Lower leg skin (tissue), 4 donors: ENCODE data around the gene HIC1. TPM values are rescaled to one million over a fixed set of nuclear protein-coding genes. Genes with fewer than 3 reads are reported as not detected.

ENCODE experiments used
- DNase-seq, 2 donors: peaks; one replicate each; pipeline ENCODE4 v3.0.0-alpha.2; 2019; ENCODE audit warnings: low spot score in 2 of 2
- H3K4me3 ChIP-seq: fragments of 200-600 bp; sonication (generic); 2 replicates; pipeline ENCODE4 v1.5.1; 2017; ENCODE audit warnings: mild to moderate bottlenecking, low read depth; ENCODE audit not compliant: poor library complexity, severe bottlenecking
- POLR2A ChIP-seq, 2 donors: fragments of 450-650 bp; IDR thresholded peaks; one replicate each; pipeline ENCODE4 v1.6.1; 2016 to 2017; ENCODE audit warnings: antibody characterized with exemption in 2 of 2, mild to moderate bottlenecking in 1 of 2, moderate library complexity in 1 of 2
- WGBS, 2 donors: methylation state at CpG; one replicate each; pipeline ENCODE4 v1.1.5; 2018; 5-methylcytosine and 5-hydroxymethylcytosine counted together
- intact Hi-C: fragments of 100-400 bp; cut with DNase I; formaldehyde crosslinking; loops from one replicate; pipeline ENCODE4 v1.15.0; 2023; ENCODE audit warnings: low total_unique reads
- total RNA-seq, 4 donors: library from RNA; depleted of rRNA; stranded (reverse); fragments of >200 nt; gene quantifications; one replicate each; pipeline ENCODE4 v1.1.0, GENCODE V29; 2016
- TF ChIP-seq, protein P1 (sequence below), 3 donors: fragments of 450-650 bp; IDR thresholded peaks; one replicate each; pipeline ENCODE4 v1.5.1; 2016; ENCODE audit warnings: antibody characterized with exemption in 3 of 3, mild to moderate bottlenecking in 3 of 3, moderate library complexity in 2 of 3

Gene HIC1
- total RNA-seq, 4 donors from 2014 or later = 2.4 to 14.2 (median 5.3) TPM

DNA sequence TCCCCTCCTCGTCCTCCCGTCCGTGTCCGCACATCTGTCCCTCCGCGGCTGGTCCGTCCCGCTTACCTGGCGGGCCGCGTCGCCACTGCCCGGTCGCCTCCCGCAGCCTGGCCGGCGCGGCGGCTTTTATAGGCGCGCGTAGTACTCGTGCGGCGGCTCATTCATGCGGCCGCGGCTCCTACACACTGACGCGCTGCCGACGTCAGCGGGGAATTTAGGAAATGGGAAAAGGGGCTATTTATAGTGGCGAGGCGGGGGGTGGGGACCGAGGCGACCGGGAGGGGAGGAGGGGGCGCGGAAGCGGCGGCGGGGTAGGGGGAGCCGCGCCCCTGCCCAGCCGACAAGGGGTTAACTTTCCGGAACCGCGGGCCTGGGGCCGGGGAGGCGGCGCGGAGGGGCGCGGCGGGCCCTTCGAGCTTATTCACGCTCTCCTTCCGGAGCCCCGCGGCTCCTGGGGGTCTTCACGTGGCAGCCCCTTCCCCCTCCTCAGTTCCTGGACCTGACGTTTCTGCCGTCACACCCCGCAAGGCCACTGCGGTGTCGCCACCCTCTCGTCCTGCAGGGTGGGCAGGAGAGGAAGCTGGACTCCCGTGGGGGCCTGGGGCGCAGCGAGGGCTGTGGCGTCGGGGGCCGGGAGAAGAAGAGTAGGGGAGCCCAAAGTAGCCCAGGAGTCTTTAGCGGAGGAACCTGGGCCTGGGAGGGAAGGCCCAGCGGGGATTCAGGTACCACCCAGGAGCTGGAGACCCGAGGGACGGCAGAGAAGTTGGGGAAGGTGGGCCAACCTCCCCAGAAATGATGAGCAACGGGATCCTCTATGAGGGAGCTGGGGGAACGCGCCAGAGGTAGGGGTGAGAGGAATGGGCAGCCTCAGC, 3.6 kb upstream of the HIC1 start:
- DNase-seq = no peak

DNA sequence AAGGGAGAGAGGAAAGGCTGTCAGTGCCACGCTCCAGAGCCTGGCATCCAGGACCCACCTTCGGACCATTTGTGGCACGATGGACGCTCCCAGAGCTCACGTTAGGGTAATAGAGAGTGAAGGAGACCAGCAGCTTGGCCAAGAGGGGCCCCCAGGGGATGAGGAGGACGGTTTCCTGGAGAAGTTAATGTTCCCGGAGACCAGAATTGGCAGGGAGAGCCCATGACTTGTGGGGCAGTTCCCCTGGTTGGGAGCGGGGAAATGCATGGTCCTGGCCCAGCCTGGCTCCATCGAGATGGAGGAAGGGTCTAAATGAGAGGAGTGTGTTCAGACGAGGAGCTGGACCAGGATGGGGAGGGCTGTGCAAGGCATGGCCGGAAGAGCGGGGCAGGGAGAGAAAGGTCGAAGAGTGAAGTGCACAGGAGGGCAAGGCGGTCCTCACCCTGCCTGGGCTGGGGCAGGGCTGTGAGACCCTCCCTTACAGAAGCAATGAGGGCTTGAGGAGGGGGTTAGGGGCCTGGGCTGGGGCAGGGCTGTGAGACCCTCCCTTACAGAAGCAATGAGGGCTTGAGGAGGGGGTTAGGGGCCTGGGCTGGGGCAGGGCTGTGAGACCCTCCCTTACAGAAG, 2.9 kb upstream of the HIC1 start:
- no peak for TF ChIP-seq POLR2A (IDR thresholded peaks at IDR 0.05)
- TF ChIP-seq, protein P1, sequence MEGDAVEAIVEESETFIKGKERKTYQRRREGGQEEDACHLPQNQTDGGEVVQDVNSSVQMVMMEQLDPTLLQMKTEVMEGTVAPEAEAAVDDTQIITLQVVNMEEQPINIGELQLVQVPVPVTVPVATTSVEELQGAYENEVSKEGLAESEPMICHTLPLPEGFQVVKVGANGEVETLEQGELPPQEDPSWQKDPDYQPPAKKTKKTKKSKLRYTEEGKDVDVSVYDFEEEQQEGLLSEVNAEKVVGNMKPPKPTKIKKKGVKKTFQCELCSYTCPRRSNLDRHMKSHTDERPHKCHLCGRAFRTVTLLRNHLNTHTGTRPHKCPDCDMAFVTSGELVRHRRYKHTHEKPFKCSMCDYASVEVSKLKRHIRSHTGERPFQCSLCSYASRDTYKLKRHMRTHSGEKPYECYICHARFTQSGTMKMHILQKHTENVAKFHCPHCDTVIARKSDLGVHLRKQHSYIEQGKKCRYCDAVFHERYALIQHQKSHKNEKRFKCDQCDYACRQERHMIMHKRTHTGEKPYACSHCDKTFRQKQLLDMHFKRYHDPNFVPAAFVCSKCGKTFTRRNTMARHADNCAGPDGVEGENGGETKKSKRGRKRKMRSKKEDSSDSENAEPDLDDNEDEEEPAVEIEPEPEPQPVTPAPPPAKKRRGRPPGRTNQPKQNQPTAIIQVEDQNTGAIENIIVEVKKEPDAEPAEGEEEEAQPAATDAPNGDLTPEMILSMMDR (IDR thresholded peaks at IDR 0.05) = no peak
- intact Hi-C loops = no loop called here
- no peak for DNase-seq

More for the DNA sequence above, 3.6 kb upstream of the HIC1 start:
- TF ChIP-seq, protein P1 (IDR thresholded peaks at IDR 0.05) = no peak
- no peak for TF ChIP-seq POLR2A (IDR thresholded peaks at IDR 0.05)
- no peak overlapping the region for H3K4me3 ChIP-seq
- intact Hi-C loops = no loop called here
- 19 to 31% methylated on average over 19 to 39 of the region's 81 CpGs for WGBS, 2 donors

DNA sequence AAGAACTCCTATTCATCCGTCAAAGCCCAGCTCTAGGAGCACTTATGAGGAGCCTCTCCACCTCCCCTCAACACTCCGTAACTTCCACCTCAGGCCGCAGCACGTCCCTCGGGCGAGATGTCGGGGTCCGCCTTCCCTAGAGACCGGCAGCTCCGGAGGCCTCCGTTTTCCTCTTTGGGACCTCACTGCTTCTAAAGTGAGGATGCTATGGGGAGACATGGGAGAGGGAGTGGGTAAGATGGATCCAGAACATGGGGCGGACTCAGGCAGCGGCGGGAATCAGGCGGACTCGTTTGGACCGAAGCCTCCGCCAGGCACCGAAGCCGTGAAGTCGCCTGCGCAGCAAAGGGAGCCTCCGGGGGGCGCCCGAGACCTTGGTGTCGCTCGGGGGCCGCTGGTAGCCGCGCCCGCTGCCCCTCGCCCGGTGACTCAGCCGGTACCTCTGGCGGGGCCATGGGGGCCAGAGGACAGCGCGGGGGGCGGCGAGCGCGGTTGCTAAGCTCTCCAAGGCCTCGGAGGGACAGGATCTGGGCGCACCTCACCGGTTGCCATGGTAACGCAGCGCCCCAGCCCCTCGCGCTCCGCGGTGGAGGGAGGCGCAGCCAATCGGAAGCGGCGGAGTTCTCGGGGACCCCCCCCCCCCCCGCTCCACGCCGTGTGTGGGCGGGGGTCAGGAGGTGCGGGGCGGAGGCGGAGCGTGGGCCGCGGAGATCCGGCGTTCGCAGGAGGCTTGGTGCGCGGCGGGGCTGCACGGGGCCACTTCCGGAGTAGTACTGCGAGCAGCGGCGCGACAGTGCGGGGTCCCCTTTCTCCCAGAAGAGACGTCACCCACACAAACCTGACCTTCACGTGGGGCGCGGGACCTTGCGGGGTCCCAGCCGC, 1.3 kb upstream of the HIC1 start:
- peak in 1 of 2 donors; percentile 96 for DNase-seq
- TF ChIP-seq POLR2A (IDR thresholded peaks at IDR 0.05) = no peak
- TF ChIP-seq, protein P1 (IDR thresholded peaks at IDR 0.05) = no peak
- peak overlapping the region; percentile 10 for H3K4me3 ChIP-seq
- intact Hi-C loops = no loop called here
- WGBS, 2 donors = 10 to 17% methylated on average over 28 to 61 of the region's 84 CpGs

More for the DNA sequence above, 2.9 kb upstream of the HIC1 start:
- no peak overlapping the region for H3K4me3 ChIP-seq
- 59 to 64% methylated on average over 14 of the region's 14 CpGs for WGBS, 2 donors

DNA sequence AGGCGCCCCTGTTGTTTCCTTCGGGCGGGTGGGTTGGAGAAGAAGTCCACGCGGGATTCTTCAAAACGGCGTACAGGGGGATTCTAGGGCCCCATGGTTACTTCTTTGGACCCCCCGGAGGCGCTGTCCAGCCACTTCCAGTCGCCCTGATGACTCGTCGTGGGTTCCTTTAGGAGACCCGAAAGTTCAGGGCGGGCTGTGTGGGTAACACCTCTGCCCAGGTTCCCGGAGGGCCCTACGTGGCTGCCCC, 716 bp upstream of the HIC1 start:
- TF ChIP-seq POLR2A (IDR thresholded peaks at IDR 0.05) = no peak
- TF ChIP-seq, protein P1 (IDR thresholded peaks at IDR 0.05) = no peak
- H3K4me3 ChIP-seq = no peak overlapping the region
- no peak for DNase-seq
- 4 to 6% methylated on average over 14 to 16 of the region's 16 CpGs for WGBS, 2 donors
- intact Hi-C loops = no loop called here

- H3K4me3 ChIP-seq = peak overlapping the region; percentile 32
- WGBS, 2 donors = 0 to 3% methylated on average over 29 to 43 of the region's 113 CpGs
- TF ChIP-seq POLR2A (IDR thresholded peaks at IDR 0.05) = no peak
- TF ChIP-seq, protein P1 (IDR thresholded peaks at IDR 0.05) = no peak
- intact Hi-C loops = no loop called here
- DNase-seq = no peak
Measured at GRCh38 chr17:2055292-2056205, 646 bp downstream of the HIC1 start.
